ENCODE data around the gene PPP5C.
"Not testable (repeated sequence)": the region's sequence is repeated elsewhere in the genome, so short reads cannot be mapped to it uniquely, and the experiment has no call there.

Gene PPP5C

GRCh38 chr19:46429999-46430398, 83.1 kb downstream of the PPP5C start:
- no peak for DNase-seq (ENCODE audit: low spot score)

GRCh38 chr19:46431824-46432223, 84.9 kb downstream of the PPP5C start:
- no peak for DNase-seq (ENCODE audit: low spot score)

GRCh38 chr19:46433470-46433869, 86.6 kb downstream of the PPP5C start:
- not testable (repeated sequence) for DNase-seq (ENCODE audit: low spot score)

- DNase-seq (ENCODE audit: low spot score) = no peak
Observed at GRCh38 chr19:46435009-46435408, 88.1 kb downstream of the PPP5C start.

- not testable (repeated sequence) for DNase-seq (ENCODE audit: low spot score)
Observed at GRCh38 chr19:46435689-46436088, 88.8 kb downstream of the PPP5C start.

Small RNAs within 50 kb of the gene (small RNA-seq; reads per million reads assigned to genes)
- 0 reads per million in 2 experiments for gene RNU6-924P

Measured in SK-N-DZ (cell line).